IMR-90 (cell line): ENCODE measurements around the gene FMO1. TPM values are rescaled to one million over a fixed set of nuclear protein-coding genes. Genes with fewer than 3 reads are reported as not detected.

Experiments used
- ATAC-seq: fragments of 200-7000 bp; cut with Tn5 transposase; 2 replicates; pipeline ENCODE4 v1.9.1; 2020; ENCODE audit warnings: low read depth, mild to moderate bottlenecking, moderate library complexity
- BruUV-seq: library from RNA; stranded (reverse); fragments of 400-500 nt; replicated peaks from 2 replicates; lab custom pipeline; 2021; lab: Mats Ljungman, UMichigan
- CTCF ChIA-PET: fragments of 300-600 bp; formaldehyde crosslinking; extraction: SDS; loops from one replicate; lab custom pipeline; 2021; ENCODE audit warnings: antibody characterized with exemption; lab: Yijun Ruan, JAX
- POLR2A ChIA-PET: fragments of 300-600 bp; sonication (Branson Sonifier 250); formaldehyde crosslinking; loops from one replicate; lab custom pipeline; 2022; ENCODE audit warnings: antibody characterized with exemption; ENCODE audit not compliant: unreplicated experiment; lab: Charles Lee
- DNase-seq: peaks from one replicate; pipeline ENCODE4 v3.0.0; 2013
- H2AFZ ChIP-seq: replicated peaks from 2 replicates; pipeline ENCODE3; 2013; ENCODE audit warnings: low read length, mild to moderate bottlenecking; ENCODE audit not compliant: poor library complexity
- H2AK5ac ChIP-seq: 2 replicates; pipeline ENCODE4 v1.6.1; 2013; ENCODE audit warnings: low read depth, low read length, inconsistent platforms
- H2AK9ac ChIP-seq: replicated peaks from 2 replicates; pipeline ENCODE3; 2013; ENCODE audit warnings: mild to moderate bottlenecking, low read depth, low read length, moderate library complexity; ENCODE audit not compliant: poor library complexity
- H2BK120ac ChIP-seq: 2 replicates; pipeline ENCODE4 v1.6.1; 2013; ENCODE audit warnings: low read depth, low read length, inconsistent platforms
- H2BK15ac ChIP-seq: 3 replicates; pipeline ENCODE4 v1.6.1; 2013; ENCODE audit warnings: low read depth, low read length, inconsistent platforms
- H2BK20ac ChIP-seq: 2 replicates; pipeline ENCODE4 v1.6.1; 2013; ENCODE audit warnings: low read depth, mild to moderate bottlenecking, inconsistent platforms, low read length, moderate library complexity
- H2BK5ac ChIP-seq: 2 replicates; pipeline ENCODE4 v1.6.1; 2013; ENCODE audit warnings: mild to moderate bottlenecking, low read depth, low read length, inconsistent platforms; ENCODE audit not compliant: poor library complexity, severe bottlenecking
- H3K14ac ChIP-seq: replicated peaks from 2 replicates; pipeline ENCODE4 v1.6.1; 2013; ENCODE audit warnings: low read depth, low read length, inconsistent platforms
- H3K18ac ChIP-seq: 2 replicates; pipeline ENCODE4 v1.6.1; 2013; ENCODE audit warnings: low read depth, low read length, control low read depth
- H3K23ac ChIP-seq: 2 replicates; pipeline ENCODE4 v1.6.1; 2013; ENCODE audit warnings: low read depth, low read length, inconsistent platforms
- H3K27ac ChIP-seq: 2 replicates; pipeline ENCODE4 v1.5.1; 2013; ENCODE audit warnings: mild to moderate bottlenecking, control low read depth, low read length; ENCODE audit not compliant: insufficient read depth
- H3K27me3 ChIP-seq: 2 replicates; pipeline ENCODE4 v1.6.1; 2013; ENCODE audit warnings: low read length; ENCODE audit not compliant: control insufficient read depth, insufficient read depth
- H3K36me3 ChIP-seq: 2 replicates; pipeline ENCODE4 v1.6.1; 2013; ENCODE audit warnings: low read length, mixed read lengths; ENCODE audit not compliant: control insufficient read depth, insufficient read depth
- H3K4ac ChIP-seq: 2 replicates; pipeline ENCODE4 v1.6.1; 2013; ENCODE audit warnings: low read depth, low read length, inconsistent platforms
- H3K4me1 ChIP-seq: 2 replicates; pipeline ENCODE4 v1.6.1; 2013; ENCODE audit warnings: low read length, mixed read lengths; ENCODE audit not compliant: control insufficient read depth, insufficient read depth
- H3K4me2 ChIP-seq: 2 replicates; pipeline ENCODE4 v1.6.1; 2013; ENCODE audit warnings: low read depth, mild to moderate bottlenecking, control low read depth, low read length, moderate library complexity
- H3K4me3 ChIP-seq: 2 replicates; pipeline ENCODE4 v1.5.1; 2013; ENCODE audit warnings: low read depth, mild to moderate bottlenecking, control low read depth, low read length, moderate library complexity; ENCODE audit not compliant: insufficient read depth
- H3K56ac ChIP-seq: 2 replicates; pipeline ENCODE4 v1.6.1; 2013; ENCODE audit warnings: low read length, inconsistent platforms; ENCODE audit not compliant: insufficient read depth; ENCODE audit errors: extremely low read depth
- H3K79me1 ChIP-seq, 2 experiments: 2 replicates each; pipeline ENCODE4 v1.6.1; 2013; ENCODE audit warnings: low read length in 2 of 2, inconsistent platforms in 1 of 2, low read depth in 1 of 2
- H3K9ac ChIP-seq: 2 replicates; pipeline ENCODE4 v1.6.1; 2013; ENCODE audit warnings: low read depth, low read length, control low read depth
- H3K9me1 ChIP-seq: 2 replicates; pipeline ENCODE4 v1.6.1; 2013; ENCODE audit warnings: low read length, inconsistent platforms; ENCODE audit not compliant: insufficient read depth
- H3K9me3 ChIP-seq: 2 replicates; pipeline ENCODE4 v1.6.1; 2013; ENCODE audit warnings: low read length; ENCODE audit not compliant: control insufficient read depth, insufficient read depth
- H4K20me1 ChIP-seq: 2 replicates; pipeline ENCODE4 v1.6.1; 2013; ENCODE audit warnings: low read length, inconsistent platforms; ENCODE audit not compliant: insufficient read depth
- H4K5ac ChIP-seq: 2 replicates; pipeline ENCODE4 v1.6.1; 2013; ENCODE audit warnings: mild to moderate bottlenecking, low read depth, low read length, control low read depth
- H4K8ac ChIP-seq, 2 experiments: 2 replicates each; pipeline ENCODE4 v1.6.1; 2013; ENCODE audit warnings: low read depth in 2 of 2, low read length in 2 of 2, control low read depth in 1 of 2, inconsistent platforms in 1 of 2
- H4K91ac ChIP-seq: 2 replicates; pipeline ENCODE4 v1.6.1; 2013; ENCODE audit warnings: low read depth, low read length, inconsistent platforms; ENCODE audit not compliant: insufficient read depth
- BHLHE40 ChIP-seq: fragments of 150-350 bp; IDR thresholded peaks from 2 replicates; pipeline ENCODE4 v1.6.1; 2016; ENCODE audit warnings: mild to moderate bottlenecking, low read depth, low read length
- CEBPB ChIP-seq: IDR thresholded peaks from 2 replicates; pipeline ENCODE4 v1.6.1; 2012; ENCODE audit warnings: low read depth, low read length, improper control_type of control experiment
- CHD1 ChIP-seq: IDR thresholded peaks from 2 replicates; pipeline ENCODE4 v1.6.1; 2012; ENCODE audit warnings: low read depth, low read length, improper control_type of control experiment
- CTCF ChIP-seq: conservative IDR thresholded peaks from 2 replicates; pipeline ENCODE4 v1.5.1; 2012; ENCODE audit warnings: mild to moderate bottlenecking, low read depth, low read length, improper control_type of control experiment
- ELK1 ChIP-seq: fragments of 150-350 bp; IDR thresholded peaks from 2 replicates; pipeline ENCODE4 v1.6.1; 2016; ENCODE audit warnings: low read depth, mild to moderate bottlenecking, low read length, moderate library complexity, borderline replicate concordance
- FOS ChIP-seq: fragments of 150-350 bp; IDR thresholded peaks from 2 replicates; pipeline ENCODE4 v1.6.1; 2016; ENCODE audit warnings: low read depth, low read length
- MXI1 ChIP-seq: IDR thresholded peaks from 2 replicates; pipeline ENCODE4 v1.6.1; 2012; ENCODE audit warnings: low read depth, mild to moderate bottlenecking, low read length, moderate library complexity, borderline replicate concordance
- NFE2L2 ChIP-seq: fragments of 150-350 bp; IDR thresholded peaks from 2 replicates; pipeline ENCODE4 v1.6.1; 2016; ENCODE audit warnings: low read depth, mild to moderate bottlenecking, low read length
- RFX5 ChIP-seq: IDR thresholded peaks from 2 replicates; pipeline ENCODE4 v1.8.0; 2012; ENCODE audit warnings: low read depth, mild to moderate bottlenecking, low read length, moderate library complexity
- SMC3 ChIP-seq: fragments of 150-350 bp; IDR thresholded peaks from 2 replicates; pipeline ENCODE4 v1.6.1; 2016; ENCODE audit warnings: low read depth, mild to moderate bottlenecking, antibody characterized with exemption, low read length, moderate library complexity
- WGBS, 2 experiments: methylation state at CpG; one replicate each; pipeline versions ENCODE4 v1.1.5 to v1.1.7; 2013; ENCODE audit warnings: missing lambda C conversion rate in 2 of 2; ENCODE audit not compliant: insufficient read length in 1 of 2; ENCODE audit errors: extremely low coverage in 2 of 2; 5-methylcytosine and 5-hydroxymethylcytosine counted together
- dilution Hi-C: fragments of 300-500 bp; cut with HindIII; formaldehyde crosslinking; loops from one replicate; pipeline ENCODE4 v1.14.3; 2018; ENCODE audit warnings: low sequenced_read_pairs; ENCODE audit not compliant: unreplicated experiment
- in situ Hi-C: fragments of 300-500 bp; cut with MboI; formaldehyde crosslinking; loops from 3 replicates; pipeline ENCODE4 v1.14.3; 2019; ENCODE audit warnings: low sequenced_read_pairs, inconsistent platforms, mixed read lengths
- intact Hi-C: fragments of 100-400 bp; cut with micrococcal nuclease; formaldehyde crosslinking; loops from 2 replicates; pipeline ENCODE4 v1.10.0; 2022
- polyA plus RNA-seq, 3 experiments: library from polyadenylated mRNA; depleted of rRNA; stranded (reverse); fragments of >200 nt; gene quantifications; 2 replicates each; pipeline ENCODE4 v1.2.3, GENCODE V29; 2012; ENCODE audit warnings: low replicate concordance in 1 of 3
- total RNA-seq: library from RNA; depleted of rRNA; stranded (reverse); fragments of >200 nt; gene quantifications from 2 replicates; pipeline ENCODE4 v1.2.3, GENCODE V29; 2012

The FMO1 gene
- total and polyA plus RNA-seq, 2 of the 4 experiments (the other 2 are of a cell fraction): not detected

- Histone ChIP-seq H3K79me1 (no peaks in the 10 kb centered on the region), H3K4me2 (peak overlapping the region; percentile 19; the same call in 1 of the 2 replicates), H4K5ac (no peak overlapping the region), H3K9me1 (no peaks in the 10 kb centered on the region), H3K4me1 (0 out of 2 replicates have a peak, but pooled peaks cover 2% of the 10 kb centered on the region), H3K9ac (no peak overlapping the region), H3K56ac (no peak overlapping the region), H3K36me3 (no peaks in the 10 kb centered on the region), H4K8ac (no peak overlapping the region), H2BK15ac (no peak overlapping the region), H2AFZ (no peak overlapping the region), H2BK5ac (no peak overlapping the region), H2BK120ac (no peak overlapping the region), H3K14ac (no peak overlapping the region), H3K23ac (no peak overlapping the region), H3K9me3 (no peaks in the 10 kb centered on the region), H4K91ac (no peak overlapping the region), H4K20me1 (no peaks in the 10 kb centered on the region), H2AK9ac (no peak overlapping the region), H3K4me3 (no peak overlapping the region), H3K27ac (no peak overlapping the region), H3K4ac (no peak overlapping the region), H3K18ac (no peak overlapping the region), H2BK20ac (no peak overlapping the region), H3K27me3 (no peaks in the 10 kb centered on the region), H2AK5ac (no peak overlapping the region)
- CTCF ChIA-PET: interaction anchor here (0.6 to 2.1 kb wide), 17 partner anchors 9 to 1386 kb away, joined by 3 to 26 read pairs (median 4); no protein-coding TSS in a partner anchor
- WGBS, 2 experiments: no CpG with 5 or more reads among the region's 1 CpG
- TF ChIP-seq CEBPB (no peak), FOS (no peak), BHLHE40 (no peak), RFX5 (no peak), SMC3 (no peak), NFE2L2 (no peak), MXI1 (no peak), CTCF (no peak), CHD1 (no peak), ELK1 (no peak)
- in situ Hi-C loops (no loop called here), dilution Hi-C loops (no loop called here), intact Hi-C loops (loop anchor here (2.0 to 5.0 kb wide), 5 partner anchors 63 to 231 kb away; no protein-coding TSS in a partner anchor)
- ATAC-seq (no peak), DNase-seq (no peak)
- BruUV-seq: no TSS peak
- POLR2A ChIA-PET: no interaction called here
Measured at GRCh38 chr1:171313319-171313834, 65.1 kb downstream of the FMO1 start.
